GM03348 (cell line): ENCODE data around the gene RIC8A.
A peak's percentile ranks its signal among the peaks of the same experiment; 100 is the strongest.

Experiments
- DNase-seq: peaks from one replicate; pipeline ENCODE4 v3.0.0; 2012; ENCODE audit warnings: low spot score

RIC8A gene

GRCh38 chr11:244376-244775 lies 36.9 kb downstream of the RIC8A start:
- DNase-seq = no peak

- DNase-seq = no peak
These were observed 41.6 kb downstream of the RIC8A start for GRCh38 chr11:249062-249461.

DNA sequence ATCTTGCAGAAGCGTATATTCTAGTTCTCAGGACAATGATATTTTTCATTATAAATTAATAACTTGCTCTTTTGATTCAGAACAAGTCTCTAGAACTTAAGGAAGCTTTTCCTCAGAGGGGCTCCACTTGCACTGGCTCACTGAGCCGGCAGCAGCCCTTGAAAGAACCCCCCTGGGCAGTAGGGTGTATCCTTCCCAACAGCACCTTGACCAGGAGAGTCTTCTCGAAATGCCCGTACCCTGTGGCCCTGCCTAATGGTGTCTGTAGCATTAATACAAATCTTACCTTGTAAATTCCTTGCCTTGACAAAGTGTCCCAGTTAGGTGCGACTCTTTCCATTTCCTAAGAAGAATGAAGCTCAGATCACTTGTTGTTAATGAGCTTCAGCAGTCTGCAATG lies 42.8 kb downstream of the RIC8A start:
- no peak for DNase-seq

DNA sequence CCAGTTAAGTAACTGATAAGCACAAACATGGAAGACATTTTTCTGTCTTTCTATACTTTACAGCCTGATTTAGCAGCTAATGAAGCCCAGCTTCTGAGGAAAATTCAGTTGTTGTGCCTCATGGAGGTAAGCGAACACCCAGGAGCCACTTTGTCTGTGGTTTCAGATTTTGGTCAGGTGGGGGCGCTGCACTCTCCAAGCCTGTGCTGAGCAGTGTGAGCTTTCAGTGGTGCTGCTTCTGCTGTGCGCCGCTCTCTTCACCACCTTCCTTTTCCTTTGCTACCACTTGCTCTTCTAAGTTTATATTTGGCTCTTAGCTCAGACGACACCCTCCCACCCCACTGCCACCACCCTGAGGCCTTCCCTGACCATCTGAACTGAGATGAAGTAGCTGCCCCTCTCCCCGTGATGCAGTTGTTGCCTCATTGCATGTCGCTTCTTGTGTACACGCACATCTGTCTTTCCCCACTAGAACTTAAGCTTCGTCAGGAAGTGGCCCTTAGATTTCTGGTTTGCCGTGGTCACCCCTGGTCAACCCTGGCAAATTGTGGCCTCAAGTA lies 43.3 kb downstream of the RIC8A start:
- DNase-seq = peak; percentile 71

DNA sequence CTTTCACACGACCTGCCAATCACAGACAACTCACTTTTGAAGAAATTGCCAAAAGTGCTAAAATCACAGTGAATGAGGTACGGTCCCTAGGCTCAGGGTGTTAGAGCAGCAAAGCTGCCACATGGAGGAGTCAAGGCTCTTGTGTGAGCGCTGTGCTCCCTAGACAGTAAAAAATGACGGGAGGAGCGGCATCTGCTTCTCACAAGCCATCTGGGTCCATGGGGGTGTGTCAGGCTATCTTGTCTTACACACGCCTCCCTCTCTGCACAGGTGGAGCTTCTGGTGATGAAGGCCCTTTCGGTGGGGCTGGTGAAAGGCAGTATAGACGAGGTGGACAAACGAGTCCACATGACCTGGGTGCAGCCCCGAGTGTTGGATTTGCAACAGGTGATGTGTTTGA lies 44.0 kb downstream of the RIC8A start:
- no peak for DNase-seq

- no peak for DNase-seq
These were observed 45.2 kb downstream of the RIC8A start for GRCh38 chr11:252666-253065.

GRCh38 chr11:253160-253885 lies 45.8 kb downstream of the RIC8A start:
- no peak for DNase-seq

- no peak for DNase-seq
These were observed 46.4 kb downstream of the RIC8A start for GRCh38 chr11:253886-254270.

- no peak for DNase-seq
These were observed 47.7 kb downstream of the RIC8A start for GRCh38 chr11:255176-255575.

DNA sequence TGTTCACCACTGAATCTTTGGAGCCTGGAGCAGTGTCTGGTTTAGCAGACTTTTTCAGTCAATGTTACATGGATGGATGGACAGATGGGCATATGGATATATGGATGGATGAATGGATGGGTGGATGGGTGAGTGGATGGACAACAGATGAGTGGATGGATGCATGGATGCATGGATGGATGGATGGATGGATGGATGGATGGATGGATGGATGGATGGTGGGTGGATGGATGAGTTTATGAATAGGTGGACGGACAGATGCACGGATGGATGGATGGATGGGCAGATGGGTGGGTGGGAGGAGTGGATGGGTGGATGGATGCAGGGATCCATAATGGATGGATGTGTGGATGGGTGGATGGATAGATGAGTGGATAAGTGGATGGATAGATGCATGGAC lies 48.3 kb downstream of the RIC8A start:
- no peak for DNase-seq

GRCh38 chr11:256952-257737 lies 49.6 kb downstream of the RIC8A start:
- no peak for DNase-seq

GRCh38 chr11:257766-258493 lies 50.4 kb downstream of the RIC8A start:
- DNase-seq = no peak

DNA sequence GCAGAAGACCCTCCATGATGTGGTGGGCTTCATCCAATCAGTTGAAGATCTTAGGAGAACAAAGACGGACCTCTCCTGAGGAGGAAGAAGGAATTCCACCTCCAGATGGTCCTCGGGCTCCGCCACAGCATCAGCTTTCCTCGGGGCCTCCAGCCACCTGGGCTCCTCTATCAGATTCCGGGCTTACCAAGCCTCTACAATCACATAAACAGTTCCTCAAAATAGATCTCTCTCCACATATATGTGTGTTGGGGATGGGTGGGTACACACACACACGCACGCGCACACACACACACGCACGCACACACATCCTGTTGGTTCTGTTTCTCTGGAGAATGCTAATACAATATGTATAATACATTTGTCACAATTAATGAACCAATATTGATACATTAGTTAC lies 51.9 kb downstream of the RIC8A start:
- DNase-seq = no peak

- DNase-seq = no peak
These were observed 54.1 kb downstream of the RIC8A start for GRCh38 chr11:261624-262023.
